B cell (primary cell): Measurements from ENCODE around the gene RNGTT. TPM values are rescaled to one million over a fixed set of nuclear protein-coding genes. Genes with fewer than 3 reads are reported as not detected.

Experiments used
- ATAC-seq: fragments of 200-7000 bp; cut with Tn5 transposase; one replicate; pipeline ENCODE4 v1.10.0; 2021; ENCODE audit warnings: low read depth, mild to moderate bottlenecking, moderate number of reproducible peaks, moderate library complexity
- CTCF ChIA-PET: fragments of 350-600 bp; sonication (Branson Sonifier 250); formaldehyde crosslinking; loops from one replicate; lab custom pipeline; 2021; ENCODE audit warnings: antibody characterized with exemption, inconsistent platforms; lab: Charles Lee
- POLR2A ChIA-PET: fragments of 350-600 bp; sonication (Branson Sonifier 250); formaldehyde crosslinking; loops from one replicate; lab custom pipeline; 2021; ENCODE audit warnings: antibody characterized with exemption; lab: Charles Lee
- DNase-seq: peaks from one replicate; pipeline ENCODE4 v3.0.0; 2013
- H2AFZ ChIP-seq: 2 replicates; pipeline ENCODE4 v1.6.1; 2012; ENCODE audit warnings: mild to moderate bottlenecking, low read depth, low read length; ENCODE audit not compliant: insufficient read depth, poor library complexity, severe bottlenecking
- H3K27ac ChIP-seq, 2 donors: 1 replicate in 1 of 2; 2 replicates in 1 of 2; pipeline ENCODE4 v1.5.1; 2012 to 2013; ENCODE audit warnings: low read length in 2 of 2, mild to moderate bottlenecking in 2 of 2, moderate library complexity in 1 of 2
- H3K27me3 ChIP-seq, 4 experiments: fragments of 200-600 bp in 1 of 4; sonication (generic) in 1 of 4; replicated peaks in 1 of 4; 1 replicate in 2 of 4; 2 replicates in 2 of 4; pipeline versions ENCODE4 v1.6.1 to v1.7.0; 2013 to 2016; ENCODE audit warnings: low read length in 3 of 4, mild to moderate bottlenecking in 2 of 4, mixed read lengths in 1 of 4, moderate library complexity in 1 of 4; ENCODE audit not compliant: insufficient read depth in 4 of 4, control insufficient read depth in 3 of 4; ENCODE audit errors: control extremely low read depth in 1 of 4
- H3K36me3 ChIP-seq, 2 experiments: replicated peaks in 1 of 2; 1 replicate in 1 of 2; 2 replicates in 1 of 2; pipeline versions ENCODE4 v1.6.1 to v1.7.1; 2013; ENCODE audit warnings: low read length in 1 of 2; ENCODE audit not compliant: insufficient read depth in 2 of 2, control insufficient read depth in 1 of 2; ENCODE audit errors: control extremely low read depth in 1 of 2, extremely low read depth in 1 of 2
- H3K4me1 ChIP-seq, 2 donors: fragments of 200-600 bp in 1 of 2; sonication (generic) in 1 of 2; 1 replicate in 1 of 2; 2 replicates in 1 of 2; pipeline versions ENCODE4 v1.5.1 to v1.6.1; 2013 to 2017; ENCODE audit warnings: low read length in 2 of 2; ENCODE audit not compliant: control insufficient read depth in 2 of 2, insufficient read depth in 2 of 2
- H3K4me2 ChIP-seq: replicated peaks from 2 replicates; pipeline ENCODE3; 2012; ENCODE audit warnings: mild to moderate bottlenecking, low read depth, low read length; ENCODE audit not compliant: poor library complexity, severe bottlenecking
- H3K4me3 ChIP-seq, 5 experiments: fragments of 200-600 bp in 1 of 5; sonication (generic) in 1 of 5; 1 replicate in 3 of 5; 2 replicates in 2 of 5; pipeline versions ENCODE4 v1.5.1 to v1.7.0; 2011 to 2016; ENCODE audit warnings: low read length in 4 of 5, mild to moderate bottlenecking in 4 of 5, low read depth in 2 of 5, control low read depth in 1 of 5, moderate library complexity in 1 of 5; ENCODE audit not compliant: insufficient read depth in 1 of 5; ENCODE audit errors: control extremely low read depth in 1 of 5, extremely low read depth in 1 of 5
- H3K79me2 ChIP-seq: fragments of 200-600 bp; sonication (generic); one replicate; pipeline ENCODE4 v1.6.0; 2016; ENCODE audit warnings: low read length; ENCODE audit not compliant: control insufficient read depth, insufficient read depth
- H3K9ac ChIP-seq: fragments of 200-600 bp; sonication (generic); 2 replicates; pipeline ENCODE4 v1.6.1; 2017; ENCODE audit warnings: mild to moderate bottlenecking, low read length, moderate library complexity
- H3K9me3 ChIP-seq, 3 donors: one replicate each; pipeline versions ENCODE4 v1.6.1 to v1.7.1; 2013; ENCODE audit warnings: low read length in 2 of 3; ENCODE audit not compliant: control insufficient read depth in 2 of 3, insufficient read depth in 1 of 3; ENCODE audit errors: control extremely low read depth in 1 of 3
- H4K20me1 ChIP-seq: 2 replicates; pipeline ENCODE4 v1.6.0; 2012; ENCODE audit warnings: mild to moderate bottlenecking, low read length; ENCODE audit not compliant: insufficient read depth, control insufficient read depth, poor library complexity, severe bottlenecking
- H3K27ac Mint-ChIP-seq: one replicate; pipeline ENCODE4 v1.8.0; 2021; ENCODE audit warnings: mixed read lengths
- H3K27me3 Mint-ChIP-seq: one replicate; pipeline ENCODE4 v1.8.0; 2021; ENCODE audit warnings: mixed read lengths
- H3K4me1 Mint-ChIP-seq: one replicate; pipeline ENCODE4 v1.8.0; 2021; ENCODE audit warnings: mixed read lengths
- H3K4me3 Mint-ChIP-seq: one replicate; pipeline ENCODE4 v1.8.0; 2021; ENCODE audit warnings: mixed read lengths
- H3K9me3 Mint-ChIP-seq: one replicate; pipeline ENCODE4 v1.8.0; 2022; ENCODE audit warnings: mixed read lengths; ENCODE audit not compliant: insufficient read depth
- EZH2 ChIP-seq: IDR thresholded peaks from 2 replicates; pipeline ENCODE4 v1.6.1; 2012; ENCODE audit warnings: borderline replicate concordance, low read depth, mild to moderate bottlenecking, moderate library complexity, low read length; ENCODE audit not compliant: insufficient read depth, poor library complexity, severe bottlenecking
- WGBS: methylation state at CpG from one replicate; pipeline ENCODE4 v1.1.5; 2013; ENCODE audit warnings: missing lambda C conversion rate; ENCODE audit not compliant: insufficient coverage; 5-methylcytosine and 5-hydroxymethylcytosine counted together
- intact Hi-C: fragments of 100-400 bp; cut with micrococcal nuclease; formaldehyde crosslinking; loops from one replicate; pipeline ENCODE4 v1.10.0; 2022
- polyA plus RNA-seq: library from polyadenylated mRNA; depleted of rRNA; stranded (reverse); fragments of >200 nt; gene quantifications from 2 replicates; pipeline ENCODE4 v1.2.3, GENCODE V29; 2012
- total RNA-seq, 2 donors: library from RNA; stranded (reverse); fragments of 120-200 nt in 1 of 2; gene quantifications; 1 replicate in 1 of 2; 2 replicates in 1 of 2; pipeline versions ENCODE4 v1.2.3 to v1.2.4, GENCODE V29; 2013 to 2022
- TF ChIP-seq, protein P1 (sequence below): fragments of 200-600 bp; IDR thresholded peaks from one replicate; pipeline ENCODE4 v1.8.0; 2022; ENCODE audit warnings: antibody characterized with exemption, mild to moderate bottlenecking

The RNGTT gene
- total and polyA plus RNA-seq, 2 donors (not counting 1 experiment from before 2014, with no cell fraction given): 10.8 to 29.1 TPM

DNA sequence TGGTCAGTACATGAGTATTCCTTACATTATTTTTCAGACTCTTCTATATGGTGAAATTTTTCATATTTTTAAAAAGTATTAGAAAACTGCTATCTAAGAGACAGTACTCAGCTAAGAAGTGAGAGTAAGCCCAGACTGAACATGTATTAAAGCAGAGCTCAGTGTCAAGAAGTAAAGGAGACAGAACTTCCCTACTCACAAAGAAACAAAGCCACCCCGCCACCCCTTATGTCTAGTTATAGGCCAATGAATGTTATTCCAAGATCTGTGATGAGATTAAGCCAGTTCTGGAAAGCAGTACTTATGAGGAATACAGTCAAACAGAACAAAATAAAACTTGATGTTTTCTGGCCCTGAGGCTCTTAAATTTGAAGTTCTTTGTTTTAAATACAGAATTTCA is 114.5 kb downstream of the RNGTT start:
- H3K36me3 ChIP-seq: peaks cover 2 to 5% of the 10 kb centered on the region in 2 experiments
- DNase-seq (no peak), ATAC-seq (no peak)
- H4K20me1 ChIP-seq: no peaks in the 10 kb centered on the region
- H3K4me3 Mint-ChIP-seq: no peak overlapping the region
- H3K4me1 Mint-ChIP-seq: peaks cover 1% of the 10 kb centered on the region
- no peaks in the 10 kb centered on the region for H3K79me2 ChIP-seq
- POLR2A ChIA-PET: no interaction called here
- TF ChIP-seq EZH2: no peak
- TF ChIP-seq, protein P1, sequence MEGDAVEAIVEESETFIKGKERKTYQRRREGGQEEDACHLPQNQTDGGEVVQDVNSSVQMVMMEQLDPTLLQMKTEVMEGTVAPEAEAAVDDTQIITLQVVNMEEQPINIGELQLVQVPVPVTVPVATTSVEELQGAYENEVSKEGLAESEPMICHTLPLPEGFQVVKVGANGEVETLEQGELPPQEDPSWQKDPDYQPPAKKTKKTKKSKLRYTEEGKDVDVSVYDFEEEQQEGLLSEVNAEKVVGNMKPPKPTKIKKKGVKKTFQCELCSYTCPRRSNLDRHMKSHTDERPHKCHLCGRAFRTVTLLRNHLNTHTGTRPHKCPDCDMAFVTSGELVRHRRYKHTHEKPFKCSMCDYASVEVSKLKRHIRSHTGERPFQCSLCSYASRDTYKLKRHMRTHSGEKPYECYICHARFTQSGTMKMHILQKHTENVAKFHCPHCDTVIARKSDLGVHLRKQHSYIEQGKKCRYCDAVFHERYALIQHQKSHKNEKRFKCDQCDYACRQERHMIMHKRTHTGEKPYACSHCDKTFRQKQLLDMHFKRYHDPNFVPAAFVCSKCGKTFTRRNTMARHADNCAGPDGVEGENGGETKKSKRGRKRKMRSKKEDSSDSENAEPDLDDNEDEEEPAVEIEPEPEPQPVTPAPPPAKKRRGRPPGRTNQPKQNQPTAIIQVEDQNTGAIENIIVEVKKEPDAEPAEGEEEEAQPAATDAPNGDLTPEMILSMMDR: no peak
- intact Hi-C loops: no loop called here
- H2AFZ ChIP-seq: no peak overlapping the region
- H3K4me2 ChIP-seq: no peak overlapping the region
- no peak overlapping the region for H3K9ac ChIP-seq
- H3K27me3 Mint-ChIP-seq: no peaks in the 10 kb centered on the region
- H3K27ac Mint-ChIP-seq: no peak overlapping the region
- no peaks in the 10 kb centered on the region for H3K27me3 ChIP-seq
- H3K4me1 ChIP-seq: no peaks in the 10 kb centered on the region
- no peak overlapping the region for H3K27ac ChIP-seq
- no peaks in the 10 kb centered on the region for H3K9me3 ChIP-seq
- H3K4me3 ChIP-seq: no peak overlapping the region
- CTCF ChIA-PET: no interaction called here
- no peaks in the 10 kb centered on the region for H3K9me3 Mint-ChIP-seq
- no CpG with 5 or more reads among the region's 1 CpG for WGBS

DNA sequence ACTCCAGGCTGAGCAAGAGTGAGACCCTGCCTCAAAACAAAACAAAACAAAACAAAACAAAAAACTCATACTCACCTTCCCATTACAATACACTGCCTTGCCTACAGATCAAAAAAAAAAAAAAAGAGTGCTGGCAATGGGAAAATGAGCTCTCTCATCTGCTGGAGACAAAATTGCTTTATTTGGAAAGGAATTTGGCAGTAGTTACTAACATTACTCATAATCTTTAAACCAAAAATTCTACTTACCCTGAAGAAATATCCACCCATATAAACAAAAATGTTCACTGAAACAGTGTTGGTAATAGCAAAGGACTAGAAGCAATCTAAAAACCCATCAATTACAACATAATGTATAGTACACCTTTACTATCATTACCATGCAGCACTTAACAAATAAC is 120.4 kb downstream of the RNGTT start:
- CTCF ChIA-PET: no interaction called here
- no peak for TF ChIP-seq EZH2
- TF ChIP-seq, protein P1: no peak
- H3K27me3 ChIP-seq: no peaks in the 10 kb centered on the region
- no peak overlapping the region for H3K27ac ChIP-seq
- intact Hi-C loops: no loop called here
- H3K4me1 Mint-ChIP-seq: no peaks in the 10 kb centered on the region
- H2AFZ ChIP-seq: no peak overlapping the region
- peaks cover 3% of the 10 kb centered on the region in 2 experiments for H3K36me3 ChIP-seq
- H3K27ac Mint-ChIP-seq: no peak overlapping the region
- H3K9ac ChIP-seq: no peak overlapping the region
- no peak overlapping the region for H3K4me3 ChIP-seq
- no peaks in the 10 kb centered on the region for H3K9me3 Mint-ChIP-seq
- no peaks in the 10 kb centered on the region for H3K27me3 Mint-ChIP-seq
- POLR2A ChIA-PET: no interaction called here
- DNase-seq: no peak
- H3K4me2 ChIP-seq: no peak overlapping the region
- H3K4me1 ChIP-seq: no peaks in the 10 kb centered on the region
- ATAC-seq: no peak
- no peaks in the 10 kb centered on the region for H4K20me1 ChIP-seq
- H3K4me3 Mint-ChIP-seq: no peak overlapping the region
- no peaks in the 10 kb centered on the region for H3K9me3 ChIP-seq
- no peaks in the 10 kb centered on the region for H3K79me2 ChIP-seq
